GM12873 (cell line): ENCODE data around the gene PID1.

Experiments
- TF ChIP-seq, protein P1 (sequence below): IDR thresholded peaks from 2 replicates; pipeline ENCODE4 v1.5.1; 2012; ENCODE audit warnings: low read depth, mild to moderate bottlenecking, moderate library complexity, low read length, control low read depth; ENCODE audit not compliant: insufficient read depth; ENCODE audit errors: missing control alignments

The PID1 gene

GRCh38 chr2:229261599-229261998 lies 9.5 kb downstream of the PID1 start:
- TF ChIP-seq, protein P1, sequence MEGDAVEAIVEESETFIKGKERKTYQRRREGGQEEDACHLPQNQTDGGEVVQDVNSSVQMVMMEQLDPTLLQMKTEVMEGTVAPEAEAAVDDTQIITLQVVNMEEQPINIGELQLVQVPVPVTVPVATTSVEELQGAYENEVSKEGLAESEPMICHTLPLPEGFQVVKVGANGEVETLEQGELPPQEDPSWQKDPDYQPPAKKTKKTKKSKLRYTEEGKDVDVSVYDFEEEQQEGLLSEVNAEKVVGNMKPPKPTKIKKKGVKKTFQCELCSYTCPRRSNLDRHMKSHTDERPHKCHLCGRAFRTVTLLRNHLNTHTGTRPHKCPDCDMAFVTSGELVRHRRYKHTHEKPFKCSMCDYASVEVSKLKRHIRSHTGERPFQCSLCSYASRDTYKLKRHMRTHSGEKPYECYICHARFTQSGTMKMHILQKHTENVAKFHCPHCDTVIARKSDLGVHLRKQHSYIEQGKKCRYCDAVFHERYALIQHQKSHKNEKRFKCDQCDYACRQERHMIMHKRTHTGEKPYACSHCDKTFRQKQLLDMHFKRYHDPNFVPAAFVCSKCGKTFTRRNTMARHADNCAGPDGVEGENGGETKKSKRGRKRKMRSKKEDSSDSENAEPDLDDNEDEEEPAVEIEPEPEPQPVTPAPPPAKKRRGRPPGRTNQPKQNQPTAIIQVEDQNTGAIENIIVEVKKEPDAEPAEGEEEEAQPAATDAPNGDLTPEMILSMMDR, result no peak

DNA sequence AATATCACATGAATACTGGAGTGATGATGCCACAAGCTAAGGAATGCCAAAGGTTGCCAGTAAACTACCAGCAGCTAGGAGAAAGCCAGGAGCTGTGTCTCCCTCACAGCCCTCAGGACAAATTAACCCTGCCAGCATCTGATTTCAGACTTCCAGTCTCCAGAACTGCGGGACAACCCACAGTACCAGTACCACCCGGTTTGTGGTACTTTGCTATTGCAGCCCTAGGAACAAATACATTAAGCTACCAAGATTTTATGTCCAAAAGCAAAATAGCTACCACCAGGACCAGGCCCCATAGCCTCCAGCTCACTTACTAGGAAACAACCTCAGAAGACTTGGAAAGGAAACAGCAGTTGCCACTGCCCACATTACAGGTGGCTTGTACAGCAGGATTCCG lies 10.0 kb downstream of the PID1 start:
- TF ChIP-seq, protein P1, result no peak

DNA sequence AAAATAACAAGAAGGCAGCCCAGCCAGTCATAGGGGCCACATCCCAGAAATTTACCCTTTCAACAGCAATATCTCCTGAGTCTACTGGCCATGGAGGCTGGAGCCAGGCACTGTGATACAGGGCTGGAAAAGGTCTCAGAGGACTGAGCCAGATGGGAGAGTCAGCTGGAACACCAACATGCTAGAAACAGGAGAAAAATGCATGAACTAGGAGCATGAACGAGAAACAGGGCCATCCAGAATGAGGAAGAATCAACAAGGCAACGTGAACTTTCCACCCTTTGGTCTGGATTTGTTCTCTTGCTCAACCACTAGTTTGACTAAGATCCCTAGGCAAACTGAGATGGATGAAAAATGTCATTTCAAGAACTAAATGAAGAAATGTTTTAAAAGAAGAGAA lies 13.1 kb downstream of the PID1 start:
- TF ChIP-seq, protein P1, result no peak

DNA sequence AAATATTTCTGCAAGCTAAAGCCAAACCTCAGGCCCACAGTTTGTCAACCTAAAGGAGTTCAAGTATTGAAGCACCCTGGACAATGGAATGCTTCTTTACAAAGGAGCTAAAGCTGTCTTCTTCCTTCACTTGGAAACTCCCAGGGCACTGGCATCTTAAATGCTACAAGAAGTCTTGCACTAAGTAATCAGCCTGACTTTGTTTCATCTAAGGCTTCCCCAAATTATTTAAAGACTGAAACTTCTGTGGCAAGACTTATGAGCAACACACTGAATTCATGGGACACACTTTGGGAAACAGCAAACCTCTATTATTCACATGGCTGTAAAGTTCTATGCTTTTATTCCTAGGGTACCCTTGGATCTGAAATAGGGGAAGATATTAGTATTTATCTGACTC lies 14.7 kb downstream of the PID1 start:
- TF ChIP-seq, protein P1, result no peak

- TF ChIP-seq, protein P1, result no peak
Observed at GRCh38 chr2:229254206-229254605, 16.9 kb downstream of the PID1 start.

GRCh38 chr2:229252996-229253395 lies 18.1 kb downstream of the PID1 start:
- TF ChIP-seq, protein P1, result no peak

- TF ChIP-seq, protein P1, result no peak
Observed at GRCh38 chr2:229252280-229252679, 18.8 kb downstream of the PID1 start.
